Prostate gland (tissue), 2 donors: Measurements from ENCODE around the gene PATE1. TPM values are rescaled to one million over a fixed set of nuclear protein-coding genes. Genes with fewer than 3 reads are reported as not detected.

Source experiments
- DNase-seq: peaks from one replicate; pipeline ENCODE4 v3.0.0-alpha.2; 2019; ENCODE audit warnings: low spot score
- H3K27ac ChIP-seq, 2 donors: fragments of 200-600 bp; sonication (generic); 2 replicates each; pipeline ENCODE4 v1.5.1; 2017 to 2019
- H3K27me3 ChIP-seq: fragments of 200-600 bp; sonication (generic); replicated peaks from 2 replicates; pipeline ENCODE4 v1.5.1; 2019; ENCODE audit not compliant: insufficient read depth
- H3K36me3 ChIP-seq, 2 donors: fragments of 200-600 bp; sonication (generic); 1 replicate in 1 of 2; 2 replicates in 1 of 2; pipeline versions ENCODE4 v1.5.1 to v1.8.1; 2017 to 2019
- H3K4me1 ChIP-seq: fragments of 200-600 bp; sonication (generic); replicated peaks from 2 replicates; pipeline ENCODE4 v1.5.1; 2019
- H3K4me3 ChIP-seq, 2 donors: fragments of 200-600 bp; sonication (generic); 2 replicates each; pipeline ENCODE4 v1.5.1; 2017 to 2019
- H3K9me3 ChIP-seq: fragments of 200-600 bp; sonication (generic); 2 replicates; pipeline ENCODE4 v1.5.1; 2017
- CTCF ChIP-seq, 4 experiments: fragments of 200-600 bp in 2 of 4; fragments of 450-650 bp in 2 of 4; sonication (generic) in 2 of 4; IDR thresholded peaks; 1 replicate in 3 of 4; 2 replicates in 1 of 4; pipeline ENCODE4 v1.5.1; 2016 to 2019; ENCODE audit warnings: antibody characterized with exemption in 4 of 4, mild to moderate bottlenecking in 2 of 4, moderate library complexity in 2 of 4
- POLR2A ChIP-seq: fragments of 450-650 bp; IDR thresholded peaks from one replicate; pipeline ENCODE4 v1.6.1; 2016; ENCODE audit warnings: antibody characterized with exemption, mild to moderate bottlenecking
- POLR2AphosphoS5 ChIP-seq: sonication (generic); formaldehyde crosslinking; IDR thresholded peaks from one replicate; pipeline ENCODE4 v1.6.1; 2017; ENCODE audit warnings: antibody characterized with exemption
- WGBS: methylation state at CpG from one replicate; pipeline ENCODE4 v1.1.5; 2018; 5-methylcytosine and 5-hydroxymethylcytosine counted together
- intact Hi-C: fragments of 100-400 bp; cut with DNase I; formaldehyde crosslinking; loops from one replicate; pipeline ENCODE4 v1.14.2; 2022
- total RNA-seq, 2 donors: library from RNA; depleted of rRNA; stranded (reverse); fragments of >200 nt; gene quantifications; one replicate each; pipeline ENCODE4 v1.1.0, GENCODE V29; 2016

The PATE1 gene
- total RNA-seq, 2 donors from 2014 or later: 3.5 TPM; not detected in 1

GRCh38 chr11:125756050-125756449 lies 10.0 kb downstream of the PATE1 start:
- no peaks in the 10 kb centered on the region for H3K36me3 ChIP-seq
- H3K27ac ChIP-seq: no peak overlapping the region
- TF ChIP-seq POLR2A (no peak), POLR2AphosphoS5 (no peak), CTCF (IDR thresholded peaks at IDR 0.05) (no peak)
- no peaks in the 10 kb centered on the region for H3K9me3 ChIP-seq
- no peaks in the 10 kb centered on the region for H3K4me1 ChIP-seq
- no peak for DNase-seq
- intact Hi-C loops: no loop called here
- 69% methylated on average over 6 of the region's 7 CpGs for WGBS
- no peaks in the 10 kb centered on the region for H3K27me3 ChIP-seq
- H3K4me3 ChIP-seq: no peak overlapping the region

GRCh38 chr11:125762445-125762844 lies 16.4 kb downstream of the PATE1 start:
- DNase-seq: no peak
- no peaks in the 10 kb centered on the region for H3K4me1 ChIP-seq
- intact Hi-C loops: no loop called here
- H3K9me3 ChIP-seq: no peaks in the 10 kb centered on the region
- H3K27ac ChIP-seq: no peak overlapping the region
- TF ChIP-seq CTCF (IDR thresholded peaks at IDR 0.05) (no peak), POLR2AphosphoS5 (no peak), POLR2A (no peak)
- no peak overlapping the region for H3K4me3 ChIP-seq
- no peaks in the 10 kb centered on the region for H3K27me3 ChIP-seq
- no peaks in the 10 kb centered on the region for H3K36me3 ChIP-seq
- 56% methylated on average over 1 of the region's 1 CpG for WGBS

GRCh38 chr11:125763483-125763882 lies 17.4 kb downstream of the PATE1 start:
- Histone ChIP-seq H3K4me1 (no peaks in the 10 kb centered on the region), H3K4me3 (no peak overlapping the region), H3K27ac (no peak overlapping the region), H3K36me3 (no peaks in the 10 kb centered on the region), H3K27me3 (no peaks in the 10 kb centered on the region), H3K9me3 (no peaks in the 10 kb centered on the region)
- WGBS: 81% methylated on average over 2 of the region's 2 CpGs
- intact Hi-C loops: no loop called here
- no peak for TF ChIP-seq POLR2A
- TF ChIP-seq CTCF (IDR thresholded peaks at IDR 0.05): no peak
- no peak for TF ChIP-seq POLR2AphosphoS5
- no peak for DNase-seq

- 75% methylated on average over 1 of the region's 1 CpG for WGBS
- DNase-seq: no peak
- H3K27me3 ChIP-seq: no peaks in the 10 kb centered on the region
- H3K36me3 ChIP-seq: no peaks in the 10 kb centered on the region
- TF ChIP-seq CTCF (IDR thresholded peaks at IDR 0.05) (no peak), POLR2AphosphoS5 (no peak), POLR2A (no peak)
- no peak overlapping the region for H3K27ac ChIP-seq
- intact Hi-C loops: no loop called here
- no peaks in the 10 kb centered on the region for H3K9me3 ChIP-seq
- H3K4me1 ChIP-seq: no peaks in the 10 kb centered on the region
- no peak overlapping the region for H3K4me3 ChIP-seq
These were observed 20.2 kb downstream of the PATE1 start for GRCh38 chr11:125766251-125766650.

GRCh38 chr11:125768336-125769046 lies 22.4 kb downstream of the PATE1 start:
- WGBS: 32% methylated on average over 10 of the region's 10 CpGs
- Histone ChIP-seq H3K27me3 (no peaks in the 10 kb centered on the region), H3K9me3 (no peaks in the 10 kb centered on the region), H3K36me3 (no peaks in the 10 kb centered on the region), H3K4me3 (no peak overlapping the region), H3K4me1 (no peaks in the 10 kb centered on the region), H3K27ac (no peak overlapping the region)
- no peak for TF ChIP-seq POLR2AphosphoS5
- no peak for TF ChIP-seq POLR2A
- no peak for TF ChIP-seq CTCF (IDR thresholded peaks at IDR 0.05)
- intact Hi-C loops: no loop called here
- no peak for DNase-seq
